Measurements from ENCODE around the gene IGFLR1.

Gene IGFLR1

GRCh38 chr19:35736913-35737886, 5.1 kb downstream of the IGFLR1 start:
- no peak for TF ChIP-seq PPARA (CRISPR knock-in tag; IDR thresholded peaks at IDR 0.05; ENCODE audit: borderline replicate concordance)
- no peak for TF ChIP-seq TOX (CRISPR knock-in tag; IDR thresholded peaks at IDR 0.05; ENCODE audit: borderline replicate concordance)
- no peak for TF ChIP-seq ZNF565 (CRISPR knock-in tag; conservative IDR thresholded peaks at IDR 0.05; ENCODE audit: low read depth)
- no peak for TF ChIP-seq ZFP30 (CRISPR knock-in tag; IDR thresholded peaks at IDR 0.05)
- TF ChIP-seq SNAI2 (CRISPR knock-in tag; IDR thresholded peaks at IDR 0.05) = no peak
- ATAC-seq = no peak

DNA sequence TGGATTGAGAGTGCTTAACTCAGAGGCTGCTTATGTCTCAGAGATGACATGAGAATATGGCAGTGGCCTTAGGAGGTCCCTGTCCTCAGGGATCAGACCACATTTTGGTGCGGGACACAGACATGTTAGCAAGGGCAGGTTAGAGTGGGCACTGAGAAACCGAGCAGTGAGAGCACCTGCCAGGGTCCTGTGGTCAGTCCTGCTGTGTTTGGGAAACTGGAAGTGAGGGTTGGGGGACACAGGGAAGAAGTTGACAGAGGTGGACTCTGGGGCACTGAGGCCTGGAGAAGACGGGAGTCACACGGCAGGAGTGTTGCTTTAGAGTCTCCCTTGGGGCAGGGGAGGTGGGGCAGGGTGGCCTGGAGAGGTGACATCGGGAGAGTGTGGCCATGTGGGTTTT, 7.4 kb downstream of the IGFLR1 start:
- TF ChIP-seq ZFP30 (CRISPR knock-in tag; IDR thresholded peaks at IDR 0.05) (no peak), GLIS3 (CRISPR knock-in tag; IDR thresholded peaks at IDR 0.05) (no peak), RARB (CRISPR knock-in tag; IDR thresholded peaks at IDR 0.05) (no peak), TCF4 (CRISPR knock-in tag; IDR thresholded peaks at IDR 0.05; ENCODE audit: borderline replicate concordance) (no peak), PPARA (CRISPR knock-in tag; IDR thresholded peaks at IDR 0.05; ENCODE audit: borderline replicate concordance) (no peak), CSRNP3 (CRISPR knock-in tag; IDR thresholded peaks at IDR 0.05) (no peak), ISL1 (CRISPR knock-in tag; IDR thresholded peaks at IDR 0.05) (no peak), PATZ1 (CRISPR knock-in tag; IDR thresholded peaks at IDR 0.05; ENCODE audit: borderline replicate concordance) (no peak), ZNF70 (CRISPR knock-in tag; IDR thresholded peaks at IDR 0.05) (no peak)
- TF ChIP-seq, protein P1, sequence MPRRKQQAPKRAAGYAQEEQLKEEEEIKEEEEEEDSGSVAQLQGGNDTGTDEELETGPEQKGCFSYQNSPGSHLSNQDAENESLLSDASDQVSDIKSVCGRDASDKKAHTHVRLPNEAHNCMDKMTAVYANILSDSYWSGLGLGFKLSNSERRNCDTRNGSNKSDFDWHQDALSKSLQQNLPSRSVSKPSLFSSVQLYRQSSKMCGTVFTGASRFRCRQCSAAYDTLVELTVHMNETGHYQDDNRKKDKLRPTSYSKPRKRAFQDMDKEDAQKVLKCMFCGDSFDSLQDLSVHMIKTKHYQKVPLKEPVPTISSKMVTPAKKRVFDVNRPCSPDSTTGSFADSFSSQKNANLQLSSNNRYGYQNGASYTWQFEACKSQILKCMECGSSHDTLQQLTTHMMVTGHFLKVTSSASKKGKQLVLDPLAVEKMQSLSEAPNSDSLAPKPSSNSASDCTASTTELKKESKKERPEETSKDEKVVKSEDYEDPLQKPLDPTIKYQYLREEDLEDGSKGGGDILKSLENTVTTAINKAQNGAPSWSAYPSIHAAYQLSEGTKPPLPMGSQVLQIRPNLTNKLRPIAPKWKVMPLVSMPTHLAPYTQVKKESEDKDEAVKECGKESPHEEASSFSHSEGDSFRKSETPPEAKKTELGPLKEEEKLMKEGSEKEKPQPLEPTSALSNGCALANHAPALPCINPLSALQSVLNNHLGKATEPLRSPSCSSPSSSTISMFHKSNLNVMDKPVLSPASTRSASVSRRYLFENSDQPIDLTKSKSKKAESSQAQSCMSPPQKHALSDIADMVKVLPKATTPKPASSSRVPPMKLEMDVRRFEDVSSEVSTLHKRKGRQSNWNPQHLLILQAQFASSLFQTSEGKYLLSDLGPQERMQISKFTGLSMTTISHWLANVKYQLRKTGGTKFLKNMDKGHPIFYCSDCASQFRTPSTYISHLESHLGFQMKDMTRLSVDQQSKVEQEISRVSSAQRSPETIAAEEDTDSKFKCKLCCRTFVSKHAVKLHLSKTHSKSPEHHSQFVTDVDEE (CRISPR knock-in tag; IDR thresholded peaks at IDR 0.05) = no peak
- TF ChIP-seq, protein P2, sequence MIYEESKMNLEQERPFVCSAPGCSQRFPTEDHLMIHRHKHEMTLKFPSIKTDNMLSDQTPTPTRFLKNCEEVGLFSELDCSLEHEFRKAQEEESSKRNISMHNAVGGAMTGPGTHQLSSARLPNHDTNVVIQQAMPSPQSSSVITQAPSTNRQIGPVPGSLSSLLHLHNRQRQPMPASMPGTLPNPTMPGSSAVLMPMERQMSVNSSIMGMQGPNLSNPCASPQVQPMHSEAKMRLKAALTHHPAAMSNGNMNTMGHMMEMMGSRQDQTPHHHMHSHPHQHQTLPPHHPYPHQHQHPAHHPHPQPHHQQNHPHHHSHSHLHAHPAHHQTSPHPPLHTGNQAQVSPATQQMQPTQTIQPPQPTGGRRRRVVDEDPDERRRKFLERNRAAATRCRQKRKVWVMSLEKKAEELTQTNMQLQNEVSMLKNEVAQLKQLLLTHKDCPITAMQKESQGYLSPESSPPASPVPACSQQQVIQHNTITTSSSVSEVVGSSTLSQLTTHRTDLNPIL (CRISPR knock-in tag; IDR thresholded peaks at IDR 0.05; ENCODE audit: low read depth) = no peak
- no peak for ATAC-seq

DNA sequence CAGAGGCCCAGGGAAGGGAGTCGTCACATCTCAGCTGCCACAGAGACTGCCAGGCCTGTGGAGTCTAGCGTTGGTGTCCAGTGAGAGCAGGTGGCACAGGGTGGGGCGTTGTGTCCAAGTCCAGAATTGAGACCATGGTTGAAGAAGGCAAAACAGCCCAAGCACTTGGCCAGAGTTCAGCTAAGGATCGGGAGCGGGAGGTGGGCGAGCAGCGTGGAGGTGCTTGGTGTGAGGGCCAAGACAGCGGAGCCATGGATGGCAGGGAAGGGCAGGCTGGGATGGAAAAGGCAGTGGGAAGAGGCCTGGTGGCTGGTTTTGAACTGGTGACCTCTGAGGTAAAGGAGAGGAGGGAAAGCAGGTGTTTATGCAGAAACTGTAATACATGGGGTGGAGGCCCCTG, 8.0 kb downstream of the IGFLR1 start:
- ATAC-seq = no peak
- TF ChIP-seq ZC3H10 (CRISPR knock-in tag; IDR thresholded peaks at IDR 0.05) (no peak), ZNF8 (CRISPR knock-in tag; IDR thresholded peaks at IDR 0.05) (no peak), OSR1 (CRISPR knock-in tag; IDR thresholded peaks at IDR 0.05) (no peak)
- TF ChIP-seq, protein P3, sequence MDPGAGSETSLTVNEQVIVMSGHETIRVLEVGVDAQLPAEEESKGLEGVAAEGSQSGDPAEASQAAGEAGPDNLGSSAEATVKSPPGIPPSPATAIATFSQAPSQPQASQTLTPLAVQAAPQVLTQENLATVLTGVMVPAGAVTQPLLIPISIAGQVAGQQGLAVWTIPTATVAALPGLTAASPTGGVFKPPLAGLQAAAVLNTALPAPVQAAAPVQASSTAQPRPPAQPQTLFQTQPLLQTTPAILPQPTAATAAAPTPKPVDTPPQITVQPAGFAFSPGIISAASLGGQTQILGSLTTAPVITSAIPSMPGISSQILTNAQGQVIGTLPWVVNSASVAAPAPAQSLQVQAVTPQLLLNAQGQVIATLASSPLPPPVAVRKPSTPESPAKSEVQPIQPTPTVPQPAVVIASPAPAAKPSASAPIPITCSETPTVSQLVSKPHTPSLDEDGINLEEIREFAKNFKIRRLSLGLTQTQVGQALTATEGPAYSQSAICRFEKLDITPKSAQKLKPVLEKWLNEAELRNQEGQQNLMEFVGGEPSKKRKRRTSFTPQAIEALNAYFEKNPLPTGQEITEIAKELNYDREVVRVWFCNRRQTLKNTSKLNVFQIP (CRISPR knock-in tag; IDR thresholded peaks at IDR 0.05; ENCODE audit: borderline replicate concordance, low read depth) = no peak
- TF ChIP-seq, protein P1 (CRISPR knock-in tag; IDR thresholded peaks at IDR 0.05) = no peak
- TF ChIP-seq, protein P2 (CRISPR knock-in tag; IDR thresholded peaks at IDR 0.05; ENCODE audit: low read depth) = no peak

All from SK-N-SH treated with all-trans-retinoic acid at 6 μM for 48 hours (cell line).